Fibroblast of lung (primary cell): ENCODE measurements around the gene PXN. TPM values are rescaled to one million over a fixed set of nuclear protein-coding genes. Genes with fewer than 3 reads are reported as not detected.

Experiments used
- DNase-seq, 2 donors: peaks; one replicate each; pipeline versions ENCODE4 v3.0.0 to v3.0.0-alpha.2; 2010; ENCODE audit warnings: low read depth in 2 of 2
- H2AFZ ChIP-seq: 2 replicates; pipeline ENCODE4 v1.5.1; 2012; ENCODE audit warnings: low read length, control low read depth, inconsistent platforms
- H3K27ac ChIP-seq: 2 replicates; pipeline ENCODE4 v1.5.1; 2011; ENCODE audit warnings: low read length, control low read depth; ENCODE audit not compliant: insufficient read depth
- H3K27me3 ChIP-seq: 2 replicates; pipeline ENCODE4 v1.5.1; 2011; ENCODE audit warnings: mild to moderate bottlenecking, low read length; ENCODE audit not compliant: control insufficient read depth, insufficient read depth
- H3K36me3 ChIP-seq: 2 replicates; pipeline ENCODE4 v1.5.1; 2011; ENCODE audit warnings: low read length; ENCODE audit not compliant: control insufficient read depth, insufficient read depth
- H3K4me1 ChIP-seq: 2 replicates; pipeline ENCODE4 v1.5.1; 2011; ENCODE audit warnings: low read length; ENCODE audit not compliant: control insufficient read depth, insufficient read depth; ENCODE audit errors: extremely low read depth
- H3K4me2 ChIP-seq: 2 replicates; pipeline ENCODE4 v1.5.1; 2011; ENCODE audit warnings: low read length, control low read depth; ENCODE audit not compliant: insufficient read depth; ENCODE audit errors: extremely low read depth
- H3K4me3 ChIP-seq, 4 experiments: fragments of 200-600 bp in 1 of 4; sonication (generic) in 1 of 4; replicated peaks in 1 of 4; 2 replicates each; pipeline ENCODE4 v1.5.1; 2011 to 2016; ENCODE audit warnings: low read length in 4 of 4, low read depth in 3 of 4, mild to moderate bottlenecking in 3 of 4, control low read depth in 2 of 4, inconsistent platforms in 1 of 4, mixed read lengths in 1 of 4; ENCODE audit not compliant: insufficient read depth in 1 of 4; ENCODE audit errors: control extremely low read depth in 1 of 4
- H3K79me2 ChIP-seq: 2 replicates; pipeline ENCODE4 v1.5.1; 2012; ENCODE audit warnings: mild to moderate bottlenecking, low read length, inconsistent platforms; ENCODE audit not compliant: control insufficient read depth, insufficient read depth
- H3K9ac ChIP-seq: 2 replicates; pipeline ENCODE4 v1.5.1; 2011; ENCODE audit warnings: mild to moderate bottlenecking, low read length, control low read depth; ENCODE audit not compliant: insufficient read depth
- H3K9me3 ChIP-seq: 2 replicates; pipeline ENCODE4 v1.5.1; 2012; ENCODE audit warnings: low read depth, low read length; ENCODE audit not compliant: control insufficient read depth, insufficient read depth
- H4K20me1 ChIP-seq: 2 replicates; pipeline ENCODE4 v1.5.1; 2011; ENCODE audit warnings: low read length; ENCODE audit not compliant: control insufficient read depth, insufficient read depth; ENCODE audit errors: extremely low read depth
- CTCF ChIP-seq, 2 donors: IDR thresholded peaks in 1 of 2; conservative IDR thresholded peaks in 1 of 2; 1 replicate in 1 of 2; 2 replicates in 1 of 2; pipeline ENCODE4 v1.5.1; 2011 to 2012; ENCODE audit warnings: low read length in 2 of 2, control low read depth in 1 of 2, inconsistent platforms in 1 of 2, low read depth in 1 of 2, mild to moderate bottlenecking in 1 of 2
- EZH2 ChIP-seq: IDR thresholded peaks from 2 replicates; pipeline ENCODE4 v1.5.1; 2012; ENCODE audit warnings: low read length, control low read depth, mild to moderate bottlenecking; ENCODE audit errors: missing control alignments
- polyA plus RNA-seq, 2 donors: library from polyadenylated mRNA; depleted of rRNA in 1 of 2; stranded (reverse) in 1 of 2; unstranded in 1 of 2; fragments of >200 nt; gene quantifications; 2 replicates each; pipeline ENCODE4 v1.2.1, GENCODE V29; 2011 to 2012; ENCODE audit warnings: missing spikeins in 1 of 2
- total RNA-seq: library from RNA; depleted of rRNA; stranded (reverse); fragments of >200 nt; gene quantifications from 2 replicates; pipeline ENCODE4 v1.2.1, GENCODE V29; 2014

Gene PXN
- total and polyA plus RNA-seq, 2 donors (not counting 1 experiment from before 2014, with no cell fraction given), result 21.5 to 31.4 TPM

- Histone ChIP-seq H3K9ac (no peak overlapping the region), H4K20me1 (no peaks in the 10 kb centered on the region), H3K4me3 (no peak overlapping the region), H3K79me2 (no peaks in the 10 kb centered on the region), H3K9me3 (no peaks in the 10 kb centered on the region), H3K27ac (no peak overlapping the region), H3K27me3 (no peaks in the 10 kb centered on the region), H3K4me2 (no peak overlapping the region), H3K4me1 (no peaks in the 10 kb centered on the region), H2AFZ (no peak overlapping the region), H3K36me3 (peaks cover 38% of the 10 kb centered on the region)
- DNase-seq, result no peak
- TF ChIP-seq EZH2, result no peak
- TF ChIP-seq CTCF (conservative IDR thresholded peaks at IDR 0.05 in 1 of 2, IDR thresholded peaks at IDR 0.05 in 1 of 2; ENCODE audit: low read depth in 1 of 2, low read length in 2 of 2), result no peak
These were observed 53.2 kb downstream of the PXN start for GRCh38 chr12:120212301-120212700.

GRCh38 chr12:120211904-120212283 is 53.6 kb downstream of the PXN start:
- H3K9me3 ChIP-seq, result no peaks in the 10 kb centered on the region
- no peak overlapping the region for H3K4me3 ChIP-seq
- no peak overlapping the region for H3K4me2 ChIP-seq
- DNase-seq, result no peak
- H3K27ac ChIP-seq, result no peak overlapping the region
- TF ChIP-seq CTCF (conservative IDR thresholded peaks at IDR 0.05 in 1 of 2, IDR thresholded peaks at IDR 0.05 in 1 of 2; ENCODE audit: low read depth in 1 of 2, low read length in 2 of 2) (no peak), EZH2 (no peak)
- peaks cover 37% of the 10 kb centered on the region for H3K36me3 ChIP-seq
- H3K9ac ChIP-seq, result no peak overlapping the region
- H3K27me3 ChIP-seq, result no peaks in the 10 kb centered on the region
- H4K20me1 ChIP-seq, result no peaks in the 10 kb centered on the region
- H3K79me2 ChIP-seq, result no peaks in the 10 kb centered on the region
- H3K4me1 ChIP-seq, result no peaks in the 10 kb centered on the region
- H2AFZ ChIP-seq, result no peak overlapping the region

GRCh38 chr12:120211243-120211903 is 54.2 kb downstream of the PXN start:
- no peak overlapping the region for H3K4me2 ChIP-seq
- H3K27me3 ChIP-seq, result no peaks in the 10 kb centered on the region
- no peak overlapping the region for H3K4me3 ChIP-seq
- TF ChIP-seq CTCF (conservative IDR thresholded peaks at IDR 0.05 in 1 of 2, IDR thresholded peaks at IDR 0.05 in 1 of 2; ENCODE audit: low read depth in 1 of 2, low read length in 2 of 2) (no peak), EZH2 (no peak)
- no peaks in the 10 kb centered on the region for H3K9me3 ChIP-seq
- H3K79me2 ChIP-seq, result no peaks in the 10 kb centered on the region
- no peaks in the 10 kb centered on the region for H4K20me1 ChIP-seq
- no peak overlapping the region for H3K27ac ChIP-seq
- H3K9ac ChIP-seq, result no peak overlapping the region
- DNase-seq, result no peak
- H3K36me3 ChIP-seq, result peaks cover 35% of the 10 kb centered on the region
- no peaks in the 10 kb centered on the region for H3K4me1 ChIP-seq
- H2AFZ ChIP-seq, result no peak overlapping the region
